ENCODE data around the gene RFTN2. TPM values are rescaled to one million over a fixed set of nuclear protein-coding genes. Genes with fewer than 3 reads are reported as not detected.

Gene RFTN2
- total and polyA plus RNA-seq, 2 donors (not counting 3 experiments of a cell fraction or from before 2014, with no cell fraction given) = 5.0 to 8.0 TPM

DNA sequence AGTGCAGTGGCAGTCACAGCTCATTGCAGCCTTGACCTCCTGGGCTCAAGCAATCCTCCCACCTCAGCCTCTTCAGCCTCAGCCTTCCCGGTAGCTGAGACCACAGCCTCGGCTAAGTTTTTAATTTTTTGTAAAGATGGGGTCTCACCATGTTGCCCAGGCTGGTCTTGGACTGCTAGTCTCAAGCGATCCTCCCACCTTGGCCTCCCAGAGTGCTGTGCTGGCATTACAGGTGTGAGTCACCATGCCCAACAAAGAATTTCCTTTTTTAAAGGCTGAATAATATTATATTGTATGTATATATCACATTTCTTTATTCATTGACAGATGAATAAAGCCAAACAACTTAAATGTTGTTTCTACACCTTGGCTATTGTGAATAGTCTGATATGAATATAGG lies 117.0 kb downstream of the RFTN2 start:
- no peaks in the 10 kb centered on the region for H3K9me1 ChIP-seq (replicated peaks; ENCODE audit: control insufficient read depth, extremely low read depth, insufficient read depth, low read length)
- dilution Hi-C loops (cut with MboI; ENCODE audit: extremely low pct_ligation_motif_present, low sequenced_read_pairs) (no loop called here), intact Hi-C loops (cut with micrococcal nuclease) (loop anchor here (5.0 kb wide), 2 partner anchors 56 to 119 kb away; partner anchors contain the start of genes HSPE1 and RFTN2)
- no peak for FAIRE-seq
- BruUV-seq (replicated peaks) = no TSS peak
- H3K4me1 ChIP-seq (ENCODE audit: control insufficient read depth, extremely low read depth, insufficient read depth, low read length) = peaks cover 16% of the 10 kb centered on the region
- no peak for DNase-seq (ENCODE audit: low read depth, low spot score)
- no peak overlapping the region for H3K4me2 ChIP-seq (ENCODE audit: insufficient read depth, low read length)
- TF ChIP-seq POLR2A (IDR thresholded peaks at IDR 0.05; ENCODE audit: low read depth, low read length) (no peak), FOS (IDR thresholded peaks at IDR 0.05; ENCODE audit: borderline replicate concordance, insufficient read depth, low read length) (peak; percentile 33), MYC (IDR thresholded peaks at IDR 0.05; ENCODE audit: low read depth, low read length) (no peak), POLR2AphosphoS5 (IDR thresholded peaks at IDR 0.05; ENCODE audit: insufficient read depth, low read depth, low read length) (no peak), JUN (IDR thresholded peaks at IDR 0.05; ENCODE audit: borderline replicate concordance, insufficient read depth, insufficient read length, low read depth) (no peak)
- TF ChIP-seq, protein P1, sequence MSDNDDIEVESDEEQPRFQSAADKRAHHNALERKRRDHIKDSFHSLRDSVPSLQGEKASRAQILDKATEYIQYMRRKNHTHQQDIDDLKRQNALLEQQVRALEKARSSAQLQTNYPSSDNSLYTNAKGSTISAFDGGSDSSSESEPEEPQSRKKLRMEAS (IDR thresholded peaks at IDR 0.05; ENCODE audit: insufficient read depth, insufficient read length) = no peak
- TF ChIP-seq, protein P2, sequence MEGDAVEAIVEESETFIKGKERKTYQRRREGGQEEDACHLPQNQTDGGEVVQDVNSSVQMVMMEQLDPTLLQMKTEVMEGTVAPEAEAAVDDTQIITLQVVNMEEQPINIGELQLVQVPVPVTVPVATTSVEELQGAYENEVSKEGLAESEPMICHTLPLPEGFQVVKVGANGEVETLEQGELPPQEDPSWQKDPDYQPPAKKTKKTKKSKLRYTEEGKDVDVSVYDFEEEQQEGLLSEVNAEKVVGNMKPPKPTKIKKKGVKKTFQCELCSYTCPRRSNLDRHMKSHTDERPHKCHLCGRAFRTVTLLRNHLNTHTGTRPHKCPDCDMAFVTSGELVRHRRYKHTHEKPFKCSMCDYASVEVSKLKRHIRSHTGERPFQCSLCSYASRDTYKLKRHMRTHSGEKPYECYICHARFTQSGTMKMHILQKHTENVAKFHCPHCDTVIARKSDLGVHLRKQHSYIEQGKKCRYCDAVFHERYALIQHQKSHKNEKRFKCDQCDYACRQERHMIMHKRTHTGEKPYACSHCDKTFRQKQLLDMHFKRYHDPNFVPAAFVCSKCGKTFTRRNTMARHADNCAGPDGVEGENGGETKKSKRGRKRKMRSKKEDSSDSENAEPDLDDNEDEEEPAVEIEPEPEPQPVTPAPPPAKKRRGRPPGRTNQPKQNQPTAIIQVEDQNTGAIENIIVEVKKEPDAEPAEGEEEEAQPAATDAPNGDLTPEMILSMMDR (IDR thresholded peaks at IDR 0.05; ENCODE audit: extremely low read depth in 1 of 2, insufficient read depth in 1 of 2, low read depth in 1 of 2, low read length in 2 of 2) = no peak
- ChIA-PET POLR2A (no interaction called here), CTCF (no interaction called here)
- H3K9me3 ChIP-seq (replicated peaks; ENCODE audit: control insufficient read depth, insufficient read depth, low read length) = no peaks in the 10 kb centered on the region
- no peaks in the 10 kb centered on the region for H4K20me1 ChIP-seq (replicated peaks; ENCODE audit: control insufficient read depth, extremely low read depth, insufficient read depth, low read length)
- no peaks in the 10 kb centered on the region for H3K36me3 ChIP-seq (ENCODE audit: control insufficient read depth in 2 of 2, extremely low read depth in 1 of 2, insufficient read depth in 2 of 2, low read length in 2 of 2)
- H2AFZ ChIP-seq (ENCODE audit: low read depth, low read length) = no peak overlapping the region
- no peak overlapping the region for H3K4me3 ChIP-seq (replicated peaks in 1 of 3; ENCODE audit: insufficient read depth in 1 of 3, low read depth in 1 of 3, low read length in 3 of 3)
- no peak overlapping the region for H3K27ac ChIP-seq (ENCODE audit: insufficient read depth, low read depth, low read length)
- no peaks in the 10 kb centered on the region for H3K27me3 ChIP-seq (ENCODE audit: control insufficient read depth in 2 of 2, insufficient read depth in 2 of 2, low read length in 2 of 2)
- H3K9ac ChIP-seq (replicated peaks; ENCODE audit: extremely low read depth, insufficient read depth, low read length) = no peak overlapping the region
- no peaks in the 10 kb centered on the region for H3K79me2 ChIP-seq (ENCODE audit: control insufficient read depth, insufficient read depth, low read length)

Data from endothelial cell of umbilical vein (primary cell).